Calu3 (cell line): ENCODE results near the gene AACS. TPM values are rescaled to one million over a fixed set of nuclear protein-coding genes. Genes with fewer than 3 reads are reported as not detected.

Experiments
- BruUV-seq: library from RNA; stranded (reverse); fragments of 400-500 nt; replicated peaks from 2 replicates; lab custom pipeline; 2021; lab: Mats Ljungman, UMichigan
- CTCF ChIA-PET: fragments of 300-600 bp; sonication (Branson Sonifier 250); formaldehyde crosslinking; loops from one replicate; lab custom pipeline; 2022; ENCODE audit warnings: antibody characterized with exemption; lab: Charles Lee
- DNase-seq: peaks from one replicate; pipeline ENCODE4 v3.0.0; 2022
- H3K27ac Mint-ChIP-seq: one replicate; pipeline ENCODE4 v1.8.0; 2022; ENCODE audit warnings: mixed read lengths; ENCODE audit not compliant: unreplicated experiment
- H3K27me3 Mint-ChIP-seq: one replicate; pipeline ENCODE4 v1.8.0; 2022; ENCODE audit warnings: mixed read lengths; ENCODE audit not compliant: unreplicated experiment
- H3K36me3 Mint-ChIP-seq: one replicate; pipeline ENCODE4 v1.8.0; 2022; ENCODE audit warnings: mild to moderate bottlenecking, moderate library complexity, mixed read lengths; ENCODE audit not compliant: insufficient read depth, unreplicated experiment
- H3K4me1 Mint-ChIP-seq: one replicate; pipeline ENCODE4 v1.8.0; 2022; ENCODE audit warnings: mild to moderate bottlenecking, low read depth, mixed read lengths; ENCODE audit not compliant: unreplicated experiment
- H3K4me3 Mint-ChIP-seq: one replicate; pipeline ENCODE4 v1.8.0; 2022; ENCODE audit warnings: mild to moderate bottlenecking, low read depth, moderate library complexity, mixed read lengths; ENCODE audit not compliant: unreplicated experiment
- H3K9me3 Mint-ChIP-seq: one replicate; pipeline ENCODE4 v1.8.0; 2022; ENCODE audit warnings: low read depth, mixed read lengths; ENCODE audit not compliant: unreplicated experiment
- CTCF ChIP-seq: fragments of 200-600 bp; IDR thresholded peaks from one replicate; pipeline ENCODE4 v1.8.0; 2022; ENCODE audit warnings: antibody characterized with exemption; ENCODE audit not compliant: unreplicated experiment
- intact Hi-C: fragments of 100-400 bp; cut with micrococcal nuclease; formaldehyde crosslinking; loops from one replicate; pipeline ENCODE4 v1.10.0; 2022; ENCODE audit not compliant: unreplicated experiment
- total RNA-seq: library from RNA; stranded (reverse); gene quantifications from 2 replicates; pipeline ENCODE4 v1.2.3, GENCODE V29; 2022

Gene AACS
- total RNA-seq, 1 experiment from 2014 or later: 39.2 TPM

DNA sequence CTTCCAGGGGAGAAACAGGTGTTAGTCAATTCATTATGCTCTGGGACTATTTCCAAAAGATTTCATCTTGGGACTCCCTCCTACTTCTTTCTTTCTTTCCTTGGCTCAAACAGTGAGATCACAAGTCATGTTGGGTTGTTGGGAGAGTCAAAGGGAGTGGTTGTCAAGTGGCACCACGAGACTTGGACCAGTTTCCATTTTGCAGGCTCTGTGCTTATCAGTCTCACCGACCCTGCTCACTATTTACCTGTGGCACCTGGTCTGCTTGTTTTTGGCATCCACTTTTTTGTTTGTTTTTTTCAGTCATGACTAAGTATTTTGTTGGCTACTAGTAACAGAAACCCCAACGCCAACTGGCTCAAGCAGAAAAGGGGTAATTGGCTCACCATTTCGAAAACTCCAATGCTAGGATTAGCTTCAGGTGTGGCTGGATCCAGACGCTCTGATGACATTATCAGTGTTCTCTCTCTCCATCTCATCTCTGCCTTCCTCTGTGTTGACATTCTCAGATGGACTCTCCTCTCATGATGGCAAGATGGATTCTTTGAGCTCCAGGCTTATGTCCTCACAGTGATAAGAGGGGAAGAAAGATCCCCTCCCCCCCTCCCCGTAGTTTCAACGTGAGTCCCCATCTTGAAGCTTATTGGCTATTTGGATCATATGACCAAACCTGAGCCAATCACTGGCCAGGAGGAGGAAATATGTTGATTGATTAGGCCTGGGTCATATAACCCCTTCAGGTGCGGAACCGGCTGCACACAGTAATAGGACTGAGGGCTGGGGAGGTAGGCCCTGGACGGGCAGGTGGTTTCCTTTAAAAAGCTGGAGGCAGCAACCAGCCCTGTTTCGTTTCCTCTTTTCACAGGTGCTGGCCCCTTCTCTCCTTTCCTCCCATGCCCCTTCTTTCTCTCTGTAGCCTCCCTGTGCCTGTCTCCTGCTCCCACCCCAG is 84.2 kb downstream of the AACS start:
- BruUV-seq: no TSS peak
- no peaks in the 10 kb centered on the region for H3K9me3 Mint-ChIP-seq

DNA sequence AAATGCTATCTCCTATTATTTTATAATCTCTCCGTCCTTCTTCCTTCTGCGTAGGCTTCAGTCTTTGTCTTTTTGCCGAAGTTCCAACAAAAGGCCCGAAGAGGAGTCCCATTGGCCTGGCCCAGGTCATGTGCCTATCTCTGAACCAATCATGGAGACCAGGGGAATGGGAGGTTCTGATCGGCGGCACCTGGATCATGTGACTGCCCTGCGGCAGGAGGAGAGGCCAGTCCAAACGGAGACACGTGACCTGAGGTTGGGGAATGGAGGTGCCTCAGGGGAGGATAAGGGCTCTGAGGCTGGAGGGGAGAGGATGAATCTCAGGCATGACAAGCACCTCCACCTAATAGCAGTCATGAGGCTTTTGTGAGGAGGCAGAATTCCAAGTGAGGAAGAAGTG is 86.0 kb downstream of the AACS start:
- intact Hi-C loops: no loop called here
- H3K4me1 Mint-ChIP-seq: no peaks in the 10 kb centered on the region
- no TSS peak for BruUV-seq
- H3K36me3 Mint-ChIP-seq: no peaks in the 10 kb centered on the region
- no peak for DNase-seq
- H3K27ac Mint-ChIP-seq: no peak overlapping the region
- no peak overlapping the region for H3K4me3 Mint-ChIP-seq
- CTCF ChIA-PET: no interaction called here
- H3K9me3 Mint-ChIP-seq: no peaks in the 10 kb centered on the region
- H3K27me3 Mint-ChIP-seq: no peaks in the 10 kb centered on the region
- TF ChIP-seq CTCF: no peak

More for the DNA sequence above, 84.2 kb downstream of the AACS start:
- CTCF ChIA-PET: no interaction called here
- Mint-ChIP-seq H3K4me1 (no peaks in the 10 kb centered on the region), H3K27me3 (no peaks in the 10 kb centered on the region), H3K4me3 (no peak overlapping the region), H3K27ac (no peak overlapping the region), H3K36me3 (no peaks in the 10 kb centered on the region)
- no peak for TF ChIP-seq CTCF
- DNase-seq: no peak
- intact Hi-C loops: no loop called here

DNA sequence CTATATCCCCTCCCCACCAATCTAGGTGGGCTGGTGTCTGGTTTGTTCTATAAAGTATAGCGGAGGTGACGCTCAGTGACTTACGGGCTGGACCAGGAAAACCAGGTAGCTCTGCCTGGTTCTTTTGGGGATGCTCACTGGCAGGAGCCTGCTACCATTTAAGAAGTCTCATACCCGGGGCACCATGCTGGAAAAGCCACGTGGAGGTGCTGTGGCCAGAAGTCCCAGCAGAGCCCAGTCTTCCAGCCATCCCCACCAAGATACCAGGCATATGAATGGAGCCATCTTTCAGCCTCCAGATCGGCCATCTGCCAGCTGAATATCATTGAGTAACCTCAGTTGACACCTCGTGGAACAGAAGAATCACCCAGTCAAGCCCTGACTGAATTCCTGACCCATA is 87.2 kb downstream of the AACS start:
- DNase-seq: no peak
- Mint-ChIP-seq H3K36me3 (no peaks in the 10 kb centered on the region), H3K4me1 (no peaks in the 10 kb centered on the region), H3K27ac (no peak overlapping the region), H3K9me3 (no peaks in the 10 kb centered on the region), H3K4me3 (no peak overlapping the region), H3K27me3 (no peaks in the 10 kb centered on the region)
- intact Hi-C loops: no loop called here
- TF ChIP-seq CTCF: no peak
- BruUV-seq: no TSS peak
- CTCF ChIA-PET: no interaction called here

DNA sequence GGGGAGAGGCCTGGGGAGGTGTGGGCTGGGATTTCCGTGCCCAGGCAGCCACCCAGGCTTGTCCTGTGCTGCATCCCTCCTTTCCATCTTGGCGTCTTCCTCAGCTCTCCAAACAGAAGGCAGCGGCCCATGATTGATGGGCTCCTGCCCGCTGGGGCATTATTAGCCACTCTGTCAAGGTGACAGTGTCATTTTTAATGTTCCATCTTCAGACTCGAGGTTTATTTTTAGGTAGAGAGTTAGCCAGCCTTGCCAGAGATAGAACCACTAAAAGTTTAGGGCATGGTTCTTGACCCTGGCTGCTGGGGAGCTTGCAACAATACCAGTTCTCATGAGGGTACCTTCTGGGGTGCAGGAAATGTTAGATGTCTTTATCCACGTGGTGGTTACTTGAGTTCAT is 90.1 kb downstream of the AACS start:
- no peaks in the 10 kb centered on the region for H3K36me3 Mint-ChIP-seq
- no peak overlapping the region for H3K4me3 Mint-ChIP-seq
- DNase-seq: no peak
- no peaks in the 10 kb centered on the region for H3K27me3 Mint-ChIP-seq
- BruUV-seq: no TSS peak
- H3K27ac Mint-ChIP-seq: no peak overlapping the region
- CTCF ChIA-PET: no interaction called here
- H3K4me1 Mint-ChIP-seq: no peaks in the 10 kb centered on the region
- no peaks in the 10 kb centered on the region for H3K9me3 Mint-ChIP-seq
- intact Hi-C loops: no loop called here
- no peak for TF ChIP-seq CTCF
